ENCODE results near the gene CHST9.
"Not testable (repeated sequence)": the region's sequence is repeated elsewhere in the genome, so short reads cannot be mapped to it uniquely, and the experiment has no call there.

The CHST9 gene

GRCh38 chr18:27165412-27165811, 19.7 kb downstream of the CHST9 start:
- Histone ChIP-seq H4K20me1 (ENCODE audit: control insufficient read depth, insufficient read depth, low read depth, low read length) (no peaks in the 10 kb centered on the region), H3K4me1 (ENCODE audit: control insufficient read depth, low read length) (no peaks in the 10 kb centered on the region), H3K27me3 (ENCODE audit: control insufficient read depth, low read length) (no peaks in the 10 kb centered on the region), H3K79me2 (ENCODE audit: control insufficient read depth, low read length) (no peaks in the 10 kb centered on the region), H3K9me3 (ENCODE audit: control insufficient read depth, insufficient read depth, low read length) (no peaks in the 10 kb centered on the region), H3K27ac (ENCODE audit: low read depth, low read length) (no peak overlapping the region), H3F3A (ENCODE audit: control insufficient read depth, insufficient read depth) (no peaks in the 10 kb centered on the region), H3K4me3 (ENCODE audit: low read length) (no peak overlapping the region), H3K9me2 (replicated peaks; ENCODE audit: control insufficient read depth, low read length) (no peaks in the 10 kb centered on the region), H3K4me2 (ENCODE audit: low read length) (no peak overlapping the region), H3K36me3 (ENCODE audit: control insufficient read depth, low read length) (no peaks in the 10 kb centered on the region)
- TF ChIP-seq EZH2phosphoT487 (IDR thresholded peaks at IDR 0.05; ENCODE audit: borderline replicate concordance, low read length) (no peak), CTCF (IDR thresholded peaks at IDR 0.05; ENCODE audit: low read depth, low read length, poor library complexity, severe bottlenecking) (no peak)

- H3K4me3 ChIP-seq (ENCODE audit: low read length), result no peak overlapping the region
- no peaks in the 10 kb centered on the region for H3K27me3 ChIP-seq (ENCODE audit: control insufficient read depth, low read length)
- no peaks in the 10 kb centered on the region for H3K9me3 ChIP-seq (ENCODE audit: control insufficient read depth, insufficient read depth, low read length)
- no peaks in the 10 kb centered on the region for H3K36me3 ChIP-seq (ENCODE audit: control insufficient read depth, low read length)
- TF ChIP-seq EZH2phosphoT487 (IDR thresholded peaks at IDR 0.05; ENCODE audit: borderline replicate concordance, low read length), result no peak
- TF ChIP-seq CTCF (IDR thresholded peaks at IDR 0.05; ENCODE audit: low read depth, low read length, poor library complexity, severe bottlenecking), result no peak
- H3K79me2 ChIP-seq (ENCODE audit: control insufficient read depth, low read length), result no peaks in the 10 kb centered on the region
- no peaks in the 10 kb centered on the region for H4K20me1 ChIP-seq (ENCODE audit: control insufficient read depth, insufficient read depth, low read depth, low read length)
- H3F3A ChIP-seq (ENCODE audit: control insufficient read depth, insufficient read depth), result no peaks in the 10 kb centered on the region
- H3K9me2 ChIP-seq (replicated peaks; ENCODE audit: control insufficient read depth, low read length), result no peaks in the 10 kb centered on the region
- H3K27ac ChIP-seq (ENCODE audit: low read depth, low read length), result no peak overlapping the region
- no peak overlapping the region for H3K4me2 ChIP-seq (ENCODE audit: low read length)
- H3K4me1 ChIP-seq (ENCODE audit: control insufficient read depth, low read length), result no peaks in the 10 kb centered on the region
These were observed 20.2 kb downstream of the CHST9 start for GRCh38 chr18:27164905-27165304.

GRCh38 chr18:27163197-27163716, 21.9 kb downstream of the CHST9 start:
- H3K4me1 ChIP-seq (ENCODE audit: control insufficient read depth, low read length); H3K27ac ChIP-seq (ENCODE audit: low read depth, low read length); H3F3A ChIP-seq (ENCODE audit: control insufficient read depth, insufficient read depth); H3K79me2 ChIP-seq (ENCODE audit: control insufficient read depth, low read length); H3K4me2 ChIP-seq (ENCODE audit: low read length); H3K9me2 ChIP-seq (replicated peaks; ENCODE audit: control insufficient read depth, low read length); H3K36me3 ChIP-seq (ENCODE audit: control insufficient read depth, low read length); H3K27me3 ChIP-seq (ENCODE audit: control insufficient read depth, low read length); H4K20me1 ChIP-seq (ENCODE audit: control insufficient read depth, insufficient read depth, low read depth, low read length); H3K9me3 ChIP-seq (ENCODE audit: control insufficient read depth, insufficient read depth, low read length); H3K4me3 ChIP-seq (ENCODE audit: low read length): not testable (repeated sequence)

GRCh38 chr18:27149240-27149639, 35.9 kb downstream of the CHST9 start:
- not testable (repeated sequence) for H3K27me3 ChIP-seq (ENCODE audit: control insufficient read depth, low read length); H3K9me3 ChIP-seq (ENCODE audit: control insufficient read depth, insufficient read depth, low read length); H3F3A ChIP-seq (ENCODE audit: control insufficient read depth, insufficient read depth); H3K4me2 ChIP-seq (ENCODE audit: low read length); H3K9me2 ChIP-seq (replicated peaks; ENCODE audit: control insufficient read depth, low read length); H3K4me3 ChIP-seq (ENCODE audit: low read length); H3K27ac ChIP-seq (ENCODE audit: low read depth, low read length); H3K36me3 ChIP-seq (ENCODE audit: control insufficient read depth, low read length); H3K4me1 ChIP-seq (ENCODE audit: control insufficient read depth, low read length); H4K20me1 ChIP-seq (ENCODE audit: control insufficient read depth, insufficient read depth, low read depth, low read length); H3K79me2 ChIP-seq (ENCODE audit: control insufficient read depth, low read length)

Measured in DOHH2 (cell line).